C4-2B (cell line): ENCODE results near the gene FBRSL1.
A peak's percentile ranks its signal among the peaks of the same experiment; 100 is the strongest.

Source experiments
- H3K27ac ChIP-seq: fragments of 450-650 bp; 2 replicates; pipeline ENCODE4 v1.5.1; 2017
- CTCF ChIP-seq: fragments of 450-650 bp; conservative IDR thresholded peaks from 2 replicates; pipeline ENCODE4 v1.5.1; 2017; ENCODE audit warnings: mild to moderate bottlenecking
- ZFX ChIP-seq: fragments of 450-650 bp; IDR thresholded peaks from 2 replicates; pipeline ENCODE4 v1.6.1; 2017

FBRSL1 gene

DNA sequence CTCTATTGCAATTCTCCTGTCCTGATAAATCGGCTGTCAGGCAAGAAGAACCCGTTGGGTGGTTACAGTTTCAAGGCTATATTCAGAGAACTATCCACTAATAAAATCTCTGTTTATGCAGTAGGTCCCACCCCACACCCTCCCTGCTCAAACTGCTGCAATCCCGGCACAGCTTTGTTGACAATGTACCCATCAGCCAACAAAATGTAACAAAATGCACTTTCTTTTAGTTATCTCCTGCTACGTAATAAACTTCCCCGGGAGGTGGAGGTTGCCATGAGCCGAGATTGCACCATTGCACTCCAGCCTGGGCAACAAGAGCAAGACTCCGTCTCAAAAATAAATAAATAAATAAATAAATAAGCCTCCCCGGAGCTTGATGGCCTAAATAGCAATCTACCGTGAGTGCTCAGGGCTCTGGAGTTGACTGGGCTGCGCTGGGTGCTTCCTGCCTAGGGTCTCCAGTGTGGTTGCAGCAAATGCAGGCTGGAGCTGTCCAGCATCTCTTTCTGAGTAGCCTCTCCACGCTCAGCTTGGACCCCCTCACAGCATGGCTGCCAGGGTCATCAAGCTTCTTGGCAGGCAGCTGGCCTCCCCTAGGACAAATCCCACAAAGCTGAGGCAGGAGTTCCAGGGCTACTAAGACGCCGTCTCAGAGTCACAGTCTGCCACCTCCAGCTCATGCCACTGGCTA, 43.2 kb upstream of the FBRSL1 start:
- peak overlapping the region; percentile 51 for H3K27ac ChIP-seq
- TF ChIP-seq ZFX (no peak), CTCF (no peak)

DNA sequence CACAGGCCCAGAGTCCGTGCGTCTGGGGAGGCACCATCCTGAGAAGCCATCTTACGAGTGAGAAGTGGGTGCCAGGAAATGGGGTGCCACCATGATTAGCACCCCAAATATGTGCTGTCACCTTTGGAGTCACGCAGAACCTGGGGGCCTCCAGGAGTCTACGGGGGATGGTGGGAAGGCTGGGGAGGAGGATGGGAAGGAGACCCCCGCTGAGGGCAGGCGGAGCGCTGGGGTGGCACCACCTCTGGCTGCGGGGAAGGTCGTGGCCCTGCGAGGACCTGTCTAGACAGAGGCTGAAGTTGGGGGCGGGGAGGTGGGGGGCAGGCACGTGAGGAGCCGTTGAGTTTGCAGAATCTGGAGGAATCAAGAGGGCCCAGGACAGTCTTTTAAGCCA, 42.6 kb upstream of the FBRSL1 start:
- H3K27ac ChIP-seq: no peak overlapping the region
- no peak for TF ChIP-seq ZFX
- no peak for TF ChIP-seq CTCF

- H3K27ac ChIP-seq: no peak overlapping the region
Observed at GRCh38 chr12:132447731-132448462, 42.1 kb upstream of the FBRSL1 start.

DNA sequence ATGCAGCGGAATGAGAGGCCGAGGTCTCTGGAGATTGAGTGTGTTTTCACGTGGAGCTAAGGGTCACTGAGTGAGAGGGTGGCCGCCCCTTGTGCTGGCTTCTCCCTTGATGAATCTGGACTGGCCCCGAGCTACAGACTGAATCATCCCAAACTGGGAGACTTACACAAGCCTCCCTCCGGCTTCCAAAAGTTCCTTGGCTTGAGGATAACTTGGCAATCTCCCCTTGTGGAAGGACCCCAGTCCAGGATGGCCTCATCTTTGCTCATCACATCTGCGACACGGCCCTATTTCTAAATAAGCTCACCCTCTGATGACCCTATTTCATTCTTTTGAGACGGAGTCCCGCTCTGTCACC, 41.5 kb upstream of the FBRSL1 start:
- no peak for TF ChIP-seq CTCF
- TF ChIP-seq ZFX: no peak
- H3K27ac ChIP-seq: no peak overlapping the region

More at GRCh38 chr12:132447731-132448462, 42.1 kb upstream of the FBRSL1 start:
- TF ChIP-seq ZFX (no peak), CTCF (no peak)

GRCh38 chr12:132449565-132450417, 40.2 kb upstream of the FBRSL1 start:
- TF ChIP-seq CTCF (no peak), ZFX (no peak)
- H3K27ac ChIP-seq: no peak overlapping the region

- H3K27ac ChIP-seq: no peak overlapping the region
- TF ChIP-seq ZFX (no peak), CTCF (no peak)
Observed at GRCh38 chr12:132450418-132451171, 39.4 kb upstream of the FBRSL1 start.
